ENCODE measurements around the gene RAP1GAP.

RAP1GAP gene

DNA sequence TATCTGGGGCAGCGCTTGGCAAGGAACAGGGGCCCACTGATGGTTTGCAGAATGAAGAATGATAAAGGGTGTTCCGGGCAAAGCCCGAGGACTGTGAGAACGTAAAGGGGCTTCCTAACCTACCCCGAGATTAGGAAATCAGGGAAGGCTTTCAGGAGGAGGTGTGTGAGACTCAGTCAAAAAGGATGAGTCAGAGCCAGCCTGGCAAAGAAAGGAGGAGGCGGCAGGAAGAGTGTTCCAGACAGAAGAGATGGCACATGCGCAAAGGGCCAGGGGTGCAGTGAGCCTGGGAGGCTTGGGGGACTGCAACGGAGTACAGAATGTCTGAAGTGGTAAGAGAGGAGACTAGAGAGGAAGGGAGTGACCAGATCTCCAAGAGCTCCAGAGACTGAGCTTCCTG lies 70.3 kb downstream of the RAP1GAP start:
- FAIRE-seq (no peak), DNase-seq (ENCODE audit: extremely low spot score, insufficient read length, low read depth) (no peak)

DNA sequence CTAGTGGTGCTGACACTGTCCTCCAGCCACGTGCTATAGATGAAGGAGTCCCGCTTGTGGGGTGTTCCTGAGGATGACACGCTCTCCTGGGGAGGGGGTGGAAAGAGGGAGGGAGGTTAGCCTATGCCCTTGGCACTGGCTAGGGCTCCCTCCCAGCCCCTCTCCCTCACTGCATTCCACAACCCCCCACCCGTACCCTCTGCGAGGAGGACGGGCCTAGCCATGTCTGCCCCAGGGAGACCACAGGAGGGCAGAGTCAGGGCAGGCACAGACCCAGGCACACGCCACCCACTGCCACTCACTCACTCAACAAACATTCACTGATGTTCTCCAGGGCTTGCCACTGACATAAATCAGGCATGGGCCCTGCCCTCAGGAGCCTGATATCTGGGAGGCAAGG lies 70.7 kb downstream of the RAP1GAP start:
- FAIRE-seq = no peak

DNA sequence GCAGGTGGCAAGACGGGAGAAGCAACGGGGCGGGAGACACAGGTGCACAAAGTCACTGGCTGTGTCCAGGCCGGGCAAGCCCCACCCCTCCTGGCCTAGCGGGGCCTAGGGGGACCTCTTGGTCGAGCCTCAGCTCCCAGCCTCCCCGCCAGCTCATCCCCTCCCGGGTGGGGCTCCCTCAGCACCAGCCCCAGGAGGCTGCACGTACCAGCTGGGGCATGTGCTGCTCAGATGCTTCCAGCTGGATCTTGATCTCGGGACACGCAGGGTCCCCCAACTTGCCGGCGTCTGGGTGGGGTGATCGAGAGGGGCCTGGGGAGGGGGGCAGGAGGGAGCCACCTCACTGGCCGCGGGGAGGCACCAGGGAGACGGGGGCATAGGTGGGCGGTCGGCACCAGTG lies 71.4 kb downstream of the RAP1GAP start:
- FAIRE-seq (no peak), DNase-seq (ENCODE audit: extremely low spot score, insufficient read length, low read depth) (no peak)

More for the DNA sequence above, 70.7 kb downstream of the RAP1GAP start:
- no peak for DNase-seq (ENCODE audit: extremely low spot score, insufficient read length, low read depth)

DNA sequence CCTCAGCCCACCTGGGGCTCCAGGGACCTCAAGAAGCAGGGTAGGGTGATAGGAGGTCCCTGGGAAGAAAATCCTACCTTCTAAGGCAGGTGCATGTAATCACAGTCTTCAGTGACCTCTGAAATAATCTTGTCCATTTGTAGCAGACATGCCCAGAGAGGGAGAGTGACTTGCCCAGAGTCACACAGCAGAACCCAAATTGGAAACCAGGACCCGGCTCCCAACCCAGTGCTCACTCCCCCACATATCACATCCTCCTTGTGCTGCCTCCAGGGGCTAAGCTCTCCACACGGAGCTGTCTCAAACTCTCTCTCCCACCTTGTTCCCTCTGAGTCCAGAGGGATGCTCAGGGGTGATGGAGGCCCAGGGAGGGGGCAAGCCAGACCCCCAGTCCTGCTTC lies 72.5 kb downstream of the RAP1GAP start:
- DNase-seq (ENCODE audit: extremely low spot score, insufficient read length, low read depth) (no peak), FAIRE-seq (no peak)

DNA sequence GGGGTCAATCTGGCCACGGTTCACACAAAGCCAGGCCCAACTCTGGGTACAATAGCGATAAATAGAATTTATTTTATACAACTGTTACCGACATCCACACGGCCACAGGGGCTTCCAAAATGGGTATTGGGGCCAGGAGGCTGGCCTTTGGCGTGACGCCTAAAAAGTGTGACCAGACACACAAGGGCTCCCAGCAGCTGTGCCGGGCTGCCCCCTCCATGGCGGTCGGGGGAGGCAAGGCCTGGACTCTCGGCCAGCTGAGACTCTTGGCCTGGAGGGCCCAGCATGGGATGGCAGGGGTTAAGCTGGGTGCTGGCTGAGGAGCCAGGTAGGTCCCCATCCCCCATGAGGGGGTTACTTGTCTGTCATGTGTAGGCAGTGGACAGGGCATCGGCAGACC lies 73.0 kb downstream of the RAP1GAP start:
- no peak for DNase-seq (ENCODE audit: extremely low spot score, insufficient read length, low read depth)
- FAIRE-seq = no peak

DNA sequence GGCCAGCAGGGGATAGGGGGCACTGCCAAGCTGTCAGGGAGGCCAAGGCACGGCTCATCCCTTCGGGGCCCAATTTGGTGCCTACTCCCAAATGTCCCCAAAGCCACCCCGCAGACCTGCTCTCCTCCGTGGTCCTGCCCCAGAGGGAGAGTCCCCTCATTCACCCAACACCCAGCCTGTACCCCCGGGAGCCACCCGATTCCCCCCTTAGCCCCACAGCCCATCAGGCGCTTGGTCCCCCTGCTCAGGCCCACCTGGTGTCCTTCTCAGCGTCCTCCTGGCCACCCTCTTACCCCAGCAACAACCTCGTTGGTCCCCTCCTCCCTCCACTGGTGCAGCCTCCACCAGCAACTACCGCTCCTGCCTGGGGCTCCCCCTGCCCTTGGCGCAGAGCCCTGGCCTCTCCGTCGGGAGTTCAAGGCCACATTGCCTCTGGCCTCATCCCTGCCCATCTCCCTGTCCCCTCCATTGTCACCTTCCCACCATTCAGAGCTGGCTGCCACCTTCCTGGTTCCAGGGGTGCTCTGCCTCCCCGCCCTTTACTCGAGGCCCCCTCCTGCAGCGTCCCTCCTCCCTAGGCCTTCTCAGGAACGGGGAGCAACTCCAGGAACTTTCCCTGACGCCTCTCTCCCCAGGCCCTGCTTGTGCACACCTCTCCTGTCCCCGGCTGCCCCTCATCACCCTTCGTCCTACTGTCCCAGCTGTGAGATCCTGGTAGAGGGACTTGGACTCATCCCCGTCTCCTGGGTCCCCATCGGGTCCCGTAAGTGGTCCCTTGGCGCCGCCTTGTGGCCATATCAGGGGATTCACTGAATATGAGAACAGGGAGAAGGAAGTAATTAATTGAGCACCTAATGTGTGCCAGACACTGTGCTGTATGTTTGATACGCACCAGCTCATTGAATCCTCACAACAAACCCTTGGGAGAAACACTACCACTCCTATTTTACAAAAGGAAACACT lies 73.9 kb downstream of the RAP1GAP start:
- FAIRE-seq = peak; percentile 5
- DNase-seq (ENCODE audit: extremely low spot score, insufficient read length, low read depth) = peak; percentile 33

DNA sequence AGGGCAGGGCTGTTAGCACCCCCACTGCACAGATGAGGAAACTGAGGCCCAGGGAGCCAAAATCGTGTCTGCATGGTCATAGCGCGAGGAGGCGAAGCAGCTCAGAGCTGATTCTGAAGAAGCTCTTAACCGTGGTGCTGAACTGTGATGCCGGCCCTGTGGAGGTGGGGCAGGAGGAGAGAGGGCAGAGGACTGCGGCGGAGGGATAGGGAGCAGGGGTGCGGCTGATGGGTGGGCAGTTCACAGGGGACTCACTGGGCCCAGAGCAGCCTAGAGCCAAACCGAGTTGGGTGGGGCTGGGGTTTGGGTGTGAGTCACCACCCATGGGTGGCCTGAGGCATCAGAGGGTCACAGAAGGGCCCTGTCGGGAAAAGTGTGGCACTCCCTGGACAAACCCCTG lies 74.7 kb downstream of the RAP1GAP start:
- FAIRE-seq = no peak
- DNase-seq (ENCODE audit: extremely low spot score, insufficient read length, low read depth) = no peak

DNA sequence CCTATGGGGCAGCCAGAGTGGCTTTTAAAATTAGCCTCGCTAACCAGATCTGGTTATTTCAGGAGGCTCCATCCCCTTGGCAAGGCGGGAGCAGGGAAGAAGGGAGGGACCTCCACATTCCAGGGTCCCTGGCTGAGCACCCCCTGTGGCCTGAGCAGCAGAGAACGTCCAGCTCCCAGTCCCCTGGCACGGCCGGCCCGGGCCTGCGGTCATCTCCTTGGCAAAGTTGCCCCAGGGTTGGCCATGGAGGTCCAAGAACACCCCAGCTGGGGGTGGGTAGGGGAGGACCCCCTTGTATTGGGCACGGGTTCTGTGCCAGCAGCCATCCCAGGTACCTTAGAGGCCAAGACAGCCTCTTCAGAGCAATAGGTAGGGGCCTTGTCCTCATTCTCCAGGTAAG lies 75.9 kb downstream of the RAP1GAP start:
- FAIRE-seq = no peak
- no peak for DNase-seq (ENCODE audit: extremely low spot score, insufficient read length, low read depth)

DNA sequence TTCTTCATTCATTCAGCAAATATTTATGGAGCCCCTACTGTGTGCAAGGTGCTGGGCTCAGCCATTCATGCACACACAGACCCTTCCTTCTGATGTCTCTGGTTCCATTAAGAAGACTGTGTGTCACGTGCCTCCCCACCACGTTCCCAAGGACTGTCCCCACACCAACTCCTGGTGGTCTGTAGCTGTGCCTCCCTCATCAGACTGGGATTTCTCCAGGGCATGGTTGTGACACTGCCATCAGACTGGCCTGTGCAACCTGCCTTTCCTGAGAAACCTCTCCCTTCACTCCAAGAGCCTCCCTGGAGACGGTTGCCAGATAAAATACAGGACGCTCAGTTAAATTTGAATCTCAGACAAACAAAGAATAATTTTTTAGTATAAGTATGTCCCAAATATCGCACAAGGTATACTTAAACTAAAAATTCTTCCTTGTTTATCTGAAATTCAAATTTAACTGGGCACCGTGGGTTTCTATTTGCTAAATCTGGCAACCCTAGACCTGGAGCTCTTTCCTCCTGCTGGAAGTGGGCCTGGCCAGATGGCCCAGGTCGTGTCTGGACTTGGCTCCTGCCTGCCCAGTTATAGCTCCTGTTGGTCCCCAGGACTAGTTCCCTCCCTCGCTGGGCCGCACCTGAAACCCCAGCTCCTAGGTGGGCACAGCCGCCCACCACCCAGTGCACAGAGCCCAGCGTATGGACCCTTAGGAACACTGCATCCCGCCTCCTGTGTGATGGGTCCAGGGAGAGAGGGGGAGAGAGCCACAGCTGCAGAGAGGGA lies 76.9 kb downstream of the RAP1GAP start:
- DNase-seq (ENCODE audit: extremely low spot score, insufficient read length, low read depth) = no peak

DNA sequence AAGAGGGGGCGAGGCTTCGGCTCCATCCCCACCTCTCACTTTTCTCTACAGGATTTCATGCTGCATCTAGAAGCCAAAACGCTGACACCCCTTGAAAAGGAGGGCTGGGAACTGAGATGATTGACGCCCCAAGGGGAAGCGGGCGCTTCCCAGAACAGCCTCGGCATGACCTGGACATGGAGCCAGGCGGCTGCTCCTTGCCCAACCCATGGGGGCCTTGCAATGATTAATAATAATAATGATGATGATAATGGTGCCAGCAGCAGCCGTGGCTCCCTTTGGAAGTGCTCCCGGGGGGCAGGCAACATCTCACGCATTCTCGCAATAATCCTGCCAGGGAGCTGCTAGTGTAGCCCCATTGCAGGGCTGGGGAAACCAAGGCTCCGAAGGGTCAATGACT lies 78.2 kb downstream of the RAP1GAP start:
- FAIRE-seq = no peak

More for the DNA sequence above, 76.9 kb downstream of the RAP1GAP start:
- no peak for FAIRE-seq

DNA sequence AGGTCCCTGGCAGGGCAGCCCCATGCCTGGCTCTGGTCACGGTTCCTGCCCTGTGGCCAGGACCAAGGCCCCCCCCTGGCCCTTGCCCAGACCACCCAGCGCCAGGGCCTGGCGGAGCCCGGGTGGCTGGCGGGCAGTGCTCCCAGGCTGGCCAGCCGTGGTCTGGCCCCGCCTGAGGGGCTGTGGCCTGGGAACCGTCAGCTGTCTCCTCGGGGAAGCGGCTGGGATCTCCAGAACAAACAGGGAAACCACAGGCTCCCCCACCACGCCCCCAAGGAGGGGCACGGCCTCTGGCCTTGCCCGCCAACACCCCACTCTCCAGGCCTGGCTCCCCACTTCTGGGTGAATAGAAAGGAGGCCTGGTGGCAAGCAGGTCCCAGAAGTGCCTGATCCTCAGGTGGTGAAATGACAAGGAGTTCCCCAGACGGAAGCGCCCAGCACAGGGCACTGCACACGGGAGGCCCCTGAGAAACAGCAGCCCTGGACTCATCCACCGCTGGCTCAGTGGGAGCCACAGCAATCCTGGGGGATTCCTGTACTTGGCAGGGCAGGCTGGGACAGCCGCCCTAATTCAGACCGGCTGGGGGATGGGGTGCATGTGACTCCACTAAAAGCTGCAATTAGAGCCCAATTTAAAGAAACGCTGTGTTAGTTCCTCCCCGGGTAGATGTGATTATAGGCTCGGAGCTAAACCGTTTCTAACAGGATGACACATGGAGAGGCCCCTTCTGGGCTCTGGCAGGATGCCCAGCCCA lies 78.9 kb downstream of the RAP1GAP start:
- FAIRE-seq = no peak

More for the DNA sequence above, 78.2 kb downstream of the RAP1GAP start:
- DNase-seq (ENCODE audit: extremely low spot score, insufficient read length, low read depth) = no peak

DNA sequence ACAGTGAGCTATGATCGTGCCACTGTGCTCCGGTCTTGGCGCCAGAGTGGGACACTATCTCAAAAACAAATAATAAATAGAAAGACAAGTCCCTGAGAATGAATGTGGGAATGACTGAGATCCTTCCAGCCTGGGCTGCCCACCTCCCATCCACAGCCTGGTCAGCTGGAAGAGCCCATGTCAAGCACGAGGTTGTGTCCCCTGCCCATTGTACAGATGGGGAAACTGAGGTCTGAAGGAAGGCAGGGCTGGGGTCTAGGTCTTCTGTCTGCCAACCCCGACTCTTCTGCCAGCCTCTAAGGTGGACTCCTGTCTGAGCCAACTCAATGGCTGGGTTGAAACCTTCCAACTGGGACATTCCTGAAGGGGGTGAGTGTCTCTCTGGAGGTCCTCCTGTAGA lies 79.5 kb downstream of the RAP1GAP start:
- no peak for FAIRE-seq

More for the DNA sequence above, 78.9 kb downstream of the RAP1GAP start:
- DNase-seq (ENCODE audit: extremely low spot score, insufficient read length, low read depth) = no peak

DNA sequence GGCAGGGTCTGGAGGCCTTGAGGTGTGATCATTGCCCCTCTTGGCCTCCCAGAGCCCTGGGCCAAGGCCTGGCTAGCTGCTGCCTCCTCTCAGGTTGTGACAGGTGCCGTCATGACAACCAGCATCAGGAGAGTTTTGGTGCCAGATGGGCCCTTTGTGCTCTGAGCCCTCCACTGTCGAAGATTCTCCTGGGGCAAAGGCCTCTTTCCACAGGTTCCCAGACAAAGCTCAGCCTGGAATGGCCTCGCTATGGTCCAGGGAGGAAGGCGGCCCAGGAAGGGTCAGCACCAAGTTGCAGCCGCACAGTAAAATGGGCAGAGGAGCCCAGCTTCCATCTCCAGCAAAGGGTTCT lies 81.6 kb downstream of the RAP1GAP start:
- FAIRE-seq = no peak
- no peak for DNase-seq (ENCODE audit: extremely low spot score, insufficient read length, low read depth)

More for the DNA sequence above, 79.5 kb downstream of the RAP1GAP start:
- DNase-seq (ENCODE audit: extremely low spot score, insufficient read length, low read depth) = no peak

DNA sequence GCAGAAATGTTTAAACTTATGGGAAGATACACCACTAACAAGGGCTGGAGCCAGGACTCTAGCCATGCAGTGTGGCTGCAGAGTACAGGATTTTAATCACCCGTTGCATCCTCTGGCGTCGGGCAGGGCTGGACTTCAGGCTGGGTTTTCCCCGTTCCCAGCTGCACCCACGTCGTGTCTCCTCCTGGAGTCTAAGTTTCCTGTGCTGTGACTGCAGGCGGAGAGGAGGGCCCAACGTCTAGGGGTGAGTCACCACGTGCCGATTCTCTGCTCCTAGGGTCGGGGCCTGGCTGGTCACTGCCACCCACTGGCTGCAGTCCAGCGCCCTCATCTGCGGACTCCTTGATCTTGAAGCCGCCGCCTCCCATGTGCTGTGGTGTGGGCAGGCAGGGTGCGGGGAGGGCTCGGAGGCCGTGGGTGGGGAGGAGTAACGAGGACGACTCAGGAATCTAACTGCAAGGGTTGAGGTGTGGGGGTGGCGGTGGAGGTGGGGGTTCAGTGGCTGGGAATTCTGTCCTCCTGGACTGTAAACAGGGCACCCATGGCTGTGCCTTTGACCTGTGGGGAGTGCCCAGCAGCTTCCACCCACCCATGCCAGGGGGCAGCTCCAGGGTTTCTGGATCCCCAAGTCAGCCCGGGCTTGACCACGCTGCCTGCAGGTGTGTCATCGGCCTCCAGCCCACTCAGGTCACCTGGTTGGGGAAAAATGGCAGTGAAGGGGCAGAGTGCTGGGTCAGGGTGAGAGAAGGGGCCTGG lies 82.1 kb downstream of the RAP1GAP start:
- FAIRE-seq = no peak
- no peak for DNase-seq (ENCODE audit: extremely low spot score, insufficient read length, low read depth)

DNA sequence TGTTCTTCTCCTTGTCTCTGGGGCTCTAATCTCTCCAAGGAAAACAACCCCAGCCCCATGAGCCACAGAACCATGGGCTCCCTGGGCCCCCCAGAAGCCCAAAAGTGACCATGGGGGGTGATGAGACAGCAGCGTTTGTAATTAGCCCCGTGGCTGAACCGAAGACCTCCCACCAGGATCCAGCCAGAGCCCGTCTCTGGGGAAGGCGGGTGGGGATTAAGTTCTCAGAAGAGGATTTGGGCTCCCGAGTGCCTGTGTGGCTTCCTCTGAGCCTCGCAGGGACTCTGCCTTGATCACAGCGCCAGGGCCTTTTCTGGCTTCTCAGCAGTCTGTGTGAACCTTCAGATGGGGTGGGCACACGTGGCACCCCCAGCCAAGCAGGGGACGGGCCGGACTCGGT lies 82.9 kb downstream of the RAP1GAP start:
- no peak for FAIRE-seq
- DNase-seq (ENCODE audit: extremely low spot score, insufficient read length, low read depth) = no peak

DNA sequence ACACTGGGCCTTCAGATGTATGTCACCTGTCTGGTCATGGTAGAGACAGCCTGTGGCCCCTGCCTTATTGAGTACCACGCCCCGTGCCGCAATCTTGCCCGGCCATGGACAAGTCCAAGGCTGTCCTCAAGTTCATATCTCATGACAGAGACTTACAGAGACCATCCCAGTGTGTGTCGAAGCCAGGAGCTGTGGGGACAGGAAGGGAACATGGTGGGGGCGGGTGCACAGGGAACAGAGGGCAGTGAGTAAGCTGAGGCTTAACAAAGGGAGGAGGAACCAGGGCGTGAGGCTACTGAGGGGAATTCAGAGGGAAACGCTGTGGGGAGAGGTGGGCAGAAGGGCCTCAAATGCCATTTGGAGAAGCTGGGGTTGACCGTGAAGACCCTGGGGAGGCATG lies 84.1 kb downstream of the RAP1GAP start:
- DNase-seq (ENCODE audit: extremely low spot score, insufficient read length, low read depth) = no peak
- no peak for FAIRE-seq

DNA sequence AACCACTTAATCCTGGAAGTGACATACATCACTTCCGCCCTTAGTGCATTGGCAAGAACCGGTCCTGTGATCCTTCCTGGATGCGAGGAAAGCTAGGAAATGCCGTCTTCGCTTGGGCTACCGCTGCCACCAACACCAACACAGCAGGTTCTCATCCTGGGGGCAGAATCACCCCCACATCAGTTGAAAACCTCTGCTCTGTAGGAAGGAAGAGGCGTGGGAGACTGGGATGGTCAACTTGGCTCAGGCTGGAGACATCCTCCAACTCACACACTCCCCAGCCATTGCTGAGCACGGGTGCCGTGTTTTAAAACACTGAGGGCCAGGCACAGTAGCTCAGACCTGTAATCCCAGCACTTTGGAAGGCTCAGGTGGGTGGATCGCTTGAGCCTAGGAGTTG lies 85.1 kb downstream of the RAP1GAP start:
- FAIRE-seq = no peak
- DNase-seq (ENCODE audit: extremely low spot score, insufficient read length, low read depth) = no peak

DNA sequence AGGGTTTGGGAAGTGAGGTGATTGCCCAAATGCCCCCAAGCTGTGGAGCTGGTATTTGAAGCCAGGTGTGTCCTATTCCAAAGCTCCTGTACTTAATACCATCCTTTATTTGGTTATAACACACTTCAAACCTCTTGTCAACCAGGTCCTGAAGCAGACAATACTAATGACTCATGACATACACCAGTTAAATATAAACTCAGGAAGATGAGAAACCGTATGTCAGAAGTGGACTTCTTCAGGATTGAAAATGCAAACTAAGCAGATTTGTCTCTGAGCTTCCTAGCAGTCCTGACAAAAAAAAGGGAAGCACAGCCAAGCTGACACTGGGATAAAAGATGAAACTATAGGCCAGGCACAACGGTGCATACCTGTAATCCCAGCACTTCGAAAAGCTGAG lies 89.4 kb downstream of the RAP1GAP start:
- DNase-seq (ENCODE audit: extremely low spot score, insufficient read length, low read depth) = no peak
- FAIRE-seq = no peak

DNA sequence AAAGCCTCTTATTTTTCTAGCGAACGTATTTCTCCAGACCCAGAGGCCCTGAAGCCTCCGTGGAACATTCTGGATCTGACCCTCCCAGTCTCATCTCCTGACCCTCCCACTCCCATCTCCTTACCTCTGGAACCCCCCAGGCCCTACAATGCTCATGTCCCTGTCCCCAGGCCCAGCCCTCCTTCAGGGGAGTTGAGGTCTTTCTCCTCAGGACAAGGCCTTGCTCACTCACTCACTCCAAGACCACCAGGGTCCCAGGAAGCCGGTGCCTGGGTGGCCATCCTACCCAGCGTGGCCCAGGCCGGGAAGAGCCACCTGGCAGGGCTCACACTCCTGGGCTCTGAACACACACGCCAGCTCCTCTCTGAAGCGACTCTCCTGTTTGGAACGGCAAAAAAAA lies 91.2 kb downstream of the RAP1GAP start:
- FAIRE-seq (no peak), DNase-seq (ENCODE audit: extremely low spot score, insufficient read length, low read depth) (no peak)

DNA sequence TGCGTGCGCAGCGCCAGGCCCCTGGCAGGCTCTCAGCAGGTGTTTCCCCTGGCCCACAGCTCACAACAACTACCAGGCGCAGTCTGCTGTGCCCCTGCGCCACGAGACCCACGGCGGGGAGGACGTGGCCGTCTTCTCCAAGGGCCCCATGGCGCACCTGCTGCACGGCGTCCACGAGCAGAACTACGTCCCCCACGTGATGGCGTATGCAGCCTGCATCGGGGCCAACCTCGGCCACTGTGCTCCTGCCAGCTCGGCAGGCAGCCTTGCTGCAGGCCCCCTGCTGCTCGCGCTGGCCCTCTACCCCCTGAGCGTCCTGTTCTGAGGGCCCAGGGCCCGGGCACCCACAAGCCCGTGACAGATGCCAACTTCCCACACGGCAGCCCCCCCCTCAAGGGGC lies 91.8 kb downstream of the RAP1GAP start:
- no peak for FAIRE-seq

More for the DNA sequence above, 91.8 kb downstream of the RAP1GAP start:
- DNase-seq (ENCODE audit: extremely low spot score, insufficient read length, low read depth) = no peak

Measured in GM18507 (cell line).